CD14-positive monocyte (primary cell): ENCODE measurements around the gene CPD. TPM values are rescaled to one million over a fixed set of nuclear protein-coding genes. Genes with fewer than 3 reads are reported as not detected.
"Not testable (repeated sequence)": the region's sequence is repeated elsewhere in the genome, so short reads cannot be mapped to it uniquely, and the experiment has no call there.

ENCODE experiments used
- DNase-seq, 3 donors: peaks; one replicate each; pipeline ENCODE4 v3.0.0-alpha.2; 2011 to 2022
- H2AFZ ChIP-seq: 2 replicates; pipeline ENCODE4 v1.6.0; 2012; ENCODE audit warnings: mild to moderate bottlenecking, low read depth, low read length, inconsistent platforms; ENCODE audit not compliant: insufficient read depth, poor library complexity, severe bottlenecking
- H3K27ac ChIP-seq, 2 donors: 1 replicate in 1 of 2; 2 replicates in 1 of 2; pipeline ENCODE4 v1.5.1; 2012 to 2013; ENCODE audit warnings: low read length in 2 of 2, control low read depth in 1 of 2, inconsistent platforms in 1 of 2, low read depth in 1 of 2, mild to moderate bottlenecking in 1 of 2
- H3K27me3 ChIP-seq, 2 donors: one replicate each; pipeline versions ENCODE4 v1.6.0 to v1.6.1; 2011 to 2013; ENCODE audit warnings: low read length in 2 of 2; ENCODE audit not compliant: control insufficient read depth in 2 of 2, insufficient read depth in 2 of 2
- H3K36me3 ChIP-seq, 2 donors: replicated peaks in 1 of 2; 1 replicate in 1 of 2; 2 replicates in 1 of 2; pipeline versions ENCODE4 v1.5.1 to v1.6.1; 2012 to 2013; ENCODE audit warnings: low read length in 2 of 2, control low read depth in 1 of 2, inconsistent platforms in 1 of 2, mild to moderate bottlenecking in 1 of 2; ENCODE audit not compliant: insufficient read depth in 2 of 2, control insufficient read depth in 1 of 2
- H3K4me1 ChIP-seq, 2 donors: 1 replicate in 1 of 2; 2 replicates in 1 of 2; pipeline versions ENCODE4 v1.5.1 to v1.6.1; 2012 to 2013; ENCODE audit warnings: low read length in 2 of 2, control low read depth in 1 of 2, inconsistent platforms in 1 of 2, mild to moderate bottlenecking in 1 of 2, moderate library complexity in 1 of 2; ENCODE audit not compliant: insufficient read depth in 2 of 2, control insufficient read depth in 1 of 2
- H3K4me2 ChIP-seq: replicated peaks from 2 replicates; pipeline ENCODE3; 2012; ENCODE audit warnings: low read length, moderate library complexity, mild to moderate bottlenecking; ENCODE audit not compliant: poor library complexity, severe bottlenecking; ENCODE audit errors: extremely low read depth
- H3K4me3 ChIP-seq, 3 experiments: fragments of 200-600 bp in 1 of 3; sonication (generic) in 1 of 3; replicated peaks in 1 of 3; 1 replicate in 2 of 3; 2 replicates in 1 of 3; pipeline ENCODE4 v1.5.1; 2011 to 2013; ENCODE audit warnings: low read length in 3 of 3, mild to moderate bottlenecking in 3 of 3, control low read depth in 2 of 3, low read depth in 2 of 3, inconsistent platforms in 1 of 3, moderate library complexity in 1 of 3
- H3K79me2 ChIP-seq: 2 replicates; pipeline ENCODE4 v1.6.0; 2012; ENCODE audit warnings: mild to moderate bottlenecking, control low read depth, inconsistent platforms, low read length, moderate library complexity; ENCODE audit not compliant: insufficient read depth
- H3K9ac ChIP-seq: 2 replicates; pipeline ENCODE4 v1.6.0; 2017; ENCODE audit warnings: low read length, mild to moderate bottlenecking; ENCODE audit not compliant: insufficient read depth, poor library complexity, severe bottlenecking
- H3K9me3 ChIP-seq, 2 donors: replicated peaks in 1 of 2; 1 replicate in 1 of 2; 2 replicates in 1 of 2; pipeline versions ENCODE4 v1.5.1 to v1.6.1; 2012 to 2013; ENCODE audit warnings: low read length in 2 of 2, control low read depth in 1 of 2; ENCODE audit not compliant: control insufficient read depth in 1 of 2, insufficient read depth in 1 of 2
- H4K20me1 ChIP-seq: 2 replicates; pipeline ENCODE4 v1.6.0; 2012; ENCODE audit warnings: mild to moderate bottlenecking, low read length, control low read depth, moderate library complexity; ENCODE audit not compliant: insufficient read depth
- H3K27ac Mint-ChIP-seq, 7 donors: one replicate each; pipeline ENCODE4 v1.8.0; 2020; ENCODE audit warnings: mild to moderate bottlenecking in 7 of 7, mixed read lengths in 7 of 7, moderate library complexity in 6 of 7, inconsistent platforms in 2 of 7
- H3K27me3 Mint-ChIP-seq, 3 donors: one replicate each; pipeline ENCODE4 v1.8.0; 2021 to 2022; ENCODE audit warnings: low read depth in 3 of 3, mild to moderate bottlenecking in 3 of 3, mixed read lengths in 3 of 3, moderate library complexity in 3 of 3, inconsistent platforms in 1 of 3
- H3K36me3 Mint-ChIP-seq, 2 donors: one replicate each; pipeline ENCODE4 v1.8.0; 2020; ENCODE audit warnings: mixed read lengths in 2 of 2, inconsistent platforms in 1 of 2, mild to moderate bottlenecking in 1 of 2
- H3K4me1 Mint-ChIP-seq: one replicate; pipeline ENCODE4 v1.8.0; 2020; ENCODE audit warnings: mild to moderate bottlenecking, mixed read lengths
- H3K4me3 Mint-ChIP-seq, 2 donors: one replicate each; pipeline ENCODE4 v1.8.0; 2020; ENCODE audit warnings: mild to moderate bottlenecking in 2 of 2, mixed read lengths in 2 of 2, moderate library complexity in 1 of 2
- H3K9me3 Mint-ChIP-seq, 7 donors: one replicate each; pipeline ENCODE4 v1.8.0; 2020 to 2022; ENCODE audit warnings: mixed read lengths in 7 of 7, mild to moderate bottlenecking in 6 of 7, moderate library complexity in 6 of 7, inconsistent platforms in 2 of 7
- WGBS: methylation state at CpG from one replicate; pipeline ENCODE4 v1.1.5; 2013; ENCODE audit warnings: missing lambda C conversion rate; ENCODE audit not compliant: insufficient coverage; 5-methylcytosine and 5-hydroxymethylcytosine counted together
- intact Hi-C, 2 donors: fragments of 100-400 bp; cut with micrococcal nuclease; formaldehyde crosslinking; loops; one replicate each; pipeline versions ENCODE4 v1.15.0 to v1.15.1; 2023
- polyA plus RNA-seq, 3 donors: library from polyadenylated mRNA; depleted of rRNA in 1 of 3; unstranded in 2 of 3; stranded (reverse) in 1 of 3; fragments of 300-500 nt in 2 of 3; fragments of >200 nt in 1 of 3; fragmentation: Illumina TruSeq in 2 of 3; gene quantifications; 1 replicate in 2 of 3; 2 replicates in 1 of 3; pipeline ENCODE4 v1.2.3, GENCODE V29; 2012 to 2021
- TF ChIP-seq, protein P1 (sequence below): fragments of 200-600 bp; IDR thresholded peaks from one replicate; pipeline ENCODE4 v1.8.0; 2022; ENCODE audit warnings: antibody characterized with exemption, mild to moderate bottlenecking

The CPD gene
- polyA plus RNA-seq, 3 donors: 9.2 to 47.0 (median 32.2) TPM

DNA sequence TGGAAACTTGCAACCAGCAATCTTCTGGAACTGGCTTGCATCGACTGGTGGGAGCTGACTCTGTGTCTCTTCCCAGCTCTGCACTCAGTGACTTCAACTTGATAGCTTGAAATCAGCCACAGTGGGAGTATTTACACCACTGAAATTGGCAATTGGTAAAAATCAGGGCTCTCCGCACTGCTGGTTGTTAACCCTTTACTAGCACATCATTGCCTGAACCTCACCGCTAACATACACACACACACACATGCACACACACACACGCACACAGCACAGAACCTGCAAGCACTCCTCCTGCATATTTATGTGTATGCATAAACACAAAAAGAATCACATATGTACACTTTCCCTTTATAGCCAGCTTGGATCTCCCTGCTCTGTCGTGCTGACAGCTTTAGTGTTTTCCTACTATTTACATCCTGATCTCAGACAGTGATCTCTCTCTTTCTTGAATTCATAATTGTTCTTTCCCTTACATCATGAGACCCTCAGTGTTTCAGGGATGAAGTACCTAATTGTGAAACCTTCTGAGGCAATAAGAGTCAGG, 37.0 kb upstream of the CPD start:
- Mint-ChIP-seq H3K4me3 (no peak overlapping the region), H3K36me3 (no peaks in the 10 kb centered on the region), H3K4me1 (peaks cover 67% of the 10 kb centered on the region), H3K9me3 (peaks cover 2 to 14% (median 7%) of the 10 kb centered on the region in 7 donors), H3K27me3 (peaks cover 0 to 1% (median 0%) of the 10 kb centered on the region in 3 donors), H3K27ac (no peak overlapping the region)
- intact Hi-C loops: loop anchor here in 1 of 2 donors (5.0 kb wide), 1 partner anchor 36 kb away; the partner anchor contains the start of gene CPD
- Histone ChIP-seq H3K36me3 (no peaks in the 10 kb centered on the region), H3K4me3 (no peak overlapping the region), H3K4me2 (no peak overlapping the region), H3K27ac (no peak overlapping the region), H3K27me3 (no peaks in the 10 kb centered on the region), H4K20me1 (no peaks in the 10 kb centered on the region), H3K9ac (no peak overlapping the region), H3K4me1 (peaks cover 50 to 66% of the 10 kb centered on the region in 2 donors), H3K9me3 (peaks cover 0 to 4% of the 10 kb centered on the region in 2 donors), H2AFZ (no peak overlapping the region), H3K79me2 (no peaks in the 10 kb centered on the region)
- 75% methylated on average over 3 of the region's 5 CpGs for WGBS
- DNase-seq: no peak
- TF ChIP-seq, protein P1, sequence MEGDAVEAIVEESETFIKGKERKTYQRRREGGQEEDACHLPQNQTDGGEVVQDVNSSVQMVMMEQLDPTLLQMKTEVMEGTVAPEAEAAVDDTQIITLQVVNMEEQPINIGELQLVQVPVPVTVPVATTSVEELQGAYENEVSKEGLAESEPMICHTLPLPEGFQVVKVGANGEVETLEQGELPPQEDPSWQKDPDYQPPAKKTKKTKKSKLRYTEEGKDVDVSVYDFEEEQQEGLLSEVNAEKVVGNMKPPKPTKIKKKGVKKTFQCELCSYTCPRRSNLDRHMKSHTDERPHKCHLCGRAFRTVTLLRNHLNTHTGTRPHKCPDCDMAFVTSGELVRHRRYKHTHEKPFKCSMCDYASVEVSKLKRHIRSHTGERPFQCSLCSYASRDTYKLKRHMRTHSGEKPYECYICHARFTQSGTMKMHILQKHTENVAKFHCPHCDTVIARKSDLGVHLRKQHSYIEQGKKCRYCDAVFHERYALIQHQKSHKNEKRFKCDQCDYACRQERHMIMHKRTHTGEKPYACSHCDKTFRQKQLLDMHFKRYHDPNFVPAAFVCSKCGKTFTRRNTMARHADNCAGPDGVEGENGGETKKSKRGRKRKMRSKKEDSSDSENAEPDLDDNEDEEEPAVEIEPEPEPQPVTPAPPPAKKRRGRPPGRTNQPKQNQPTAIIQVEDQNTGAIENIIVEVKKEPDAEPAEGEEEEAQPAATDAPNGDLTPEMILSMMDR: no peak

DNA sequence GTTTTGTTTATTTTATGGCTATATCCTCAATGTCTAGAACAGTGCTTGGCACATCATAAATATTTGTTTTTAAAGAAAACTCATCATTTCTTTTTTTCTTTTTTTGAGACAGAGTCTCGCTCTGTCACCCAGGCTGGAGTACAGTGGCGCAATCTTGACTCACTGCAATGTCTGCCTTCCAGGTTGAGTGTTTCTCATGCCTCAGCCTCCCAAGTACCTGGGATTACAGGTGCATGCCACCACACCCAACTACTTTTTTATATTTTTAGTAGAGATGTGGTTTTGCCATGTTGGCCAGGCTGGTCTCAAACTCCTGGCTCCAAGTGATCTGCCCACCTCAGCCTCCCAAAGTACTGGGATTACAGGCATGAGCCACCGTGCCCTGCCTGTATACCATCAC, 35.5 kb upstream of the CPD start:
- not testable (repeated sequence) for H3K9ac ChIP-seq, H2AFZ ChIP-seq, H3K4me2 ChIP-seq, H3K27me3 Mint-ChIP-seq, H3K4me3 ChIP-seq, H3K4me3 Mint-ChIP-seq, H3K79me2 ChIP-seq, H3K9me3 ChIP-seq, H3K36me3 ChIP-seq, H3K27me3 ChIP-seq, H4K20me1 ChIP-seq, DNase-seq, H3K9me3 Mint-ChIP-seq, H3K36me3 Mint-ChIP-seq
- WGBS: 57% methylated on average over 2 of the region's 3 CpGs
- Mint-ChIP-seq H3K27ac (peak overlapping the region in 1 of 7 donors; percentile 26), H3K4me1 (peaks cover 62% of the 10 kb centered on the region)
- Histone ChIP-seq H3K27ac (peak overlapping the region in 1 of 2 donors; percentile 80), H3K4me1 (peaks cover 46 to 65% of the 10 kb centered on the region in 2 donors)
- intact Hi-C loops: loop anchor here in 1 of 2 donors (5.0 kb wide), 1 partner anchor 34 kb away; the partner anchor contains the start of gene CPD
